Measurements from ENCODE around the gene RNF223.

GRCh38 chr1:1043411-1043810 lies 30.7 kb downstream of the RNF223 start:
- TF ChIP-seq CTCF (IDR thresholded peaks at IDR 0.05; ENCODE audit: poor library complexity) (no peak), EZH2 (IDR thresholded peaks at IDR 0.05; ENCODE audit: borderline replicate concordance) (no peak), EZH2phosphoT487 (IDR thresholded peaks at IDR 0.05; ENCODE audit: low read depth, severe bottlenecking, unreplicated experiment) (no peak)
